Measurements from ENCODE around the gene ZNF497. TPM values are rescaled to one million over a fixed set of nuclear protein-coding genes. Genes with fewer than 3 reads are reported as not detected.

The ZNF497 gene
- total RNA-seq, 1 experiment from 2014 or later, result 2.4 TPM

- Mint-ChIP-seq H3K9me3 (no peaks in the 10 kb centered on the region), H3K36me3 (ENCODE audit: insufficient read depth in 1 of 3, low read depth in 3 of 3) (no peaks in the 10 kb centered on the region; a peak in 1 of 7 replicates), H3K27me3 (ENCODE audit: low read depth) (no peaks in the 10 kb centered on the region), H3K27ac (no peak overlapping the region), H3K4me1 (peaks cover 4 to 5% of the 10 kb centered on the region in 2 experiments; a peak in 3 of 4 replicates), H3K4me3 (no peak overlapping the region)
- Histone ChIP-seq H2AK5ac (ENCODE audit: insufficient read length, low read length) (no peak overlapping the region), H3K4ac (ENCODE audit: low read depth, low read length) (no peak overlapping the region), H4K91ac (ENCODE audit: insufficient read length, low read depth, low read length) (no peak overlapping the region), H2AFZ (ENCODE audit: low read length) (no peak overlapping the region), H2BK20ac (ENCODE audit: low read depth, low read length, poor library complexity, severe bottlenecking) (no peak overlapping the region), H3K9ac (ENCODE audit: extremely low read depth, insufficient read length, low read length) (peak overlapping the region; percentile 92), H2BK120ac (ENCODE audit: low read depth, low read length, poor library complexity, severe bottlenecking) (no peak overlapping the region), H3K56ac (ENCODE audit: insufficient read length, low read depth, low read length) (no peak overlapping the region), H4K8ac (replicated peaks; ENCODE audit: insufficient read length, low read depth, low read length) (no peak overlapping the region), H3K23ac (ENCODE audit: insufficient read length, low read depth, low read length) (no peak overlapping the region), H3T11ph (ENCODE audit: low read length) (no peak overlapping the region), H3K27ac (ENCODE audit: insufficient read length, low read depth, low read length) (no peak overlapping the region), H3K27me3 (ENCODE audit: insufficient read depth, low read length) (no peaks in the 10 kb centered on the region), H3K79me1 (ENCODE audit: insufficient read depth, low read depth, low read length, poor library complexity, severe bottlenecking) (no peaks in the 10 kb centered on the region), H3K14ac (ENCODE audit: insufficient read depth, low read length) (peak overlapping the region; percentile 76; the same call in 1 of the 2 replicates), H3K18ac (ENCODE audit: insufficient read length, low read depth, low read length) (peak overlapping the region; percentile 76), H3K23me2 (ENCODE audit: insufficient read length, low read depth, low read length, poor library complexity, severe bottlenecking) (peaks cover 10% of the 10 kb centered on the region), H2BK12ac (ENCODE audit: insufficient read length, low read depth, low read length) (no peak overlapping the region), H3K9me3 (ENCODE audit: control insufficient read depth, low read depth, low read length) (no peaks in the 10 kb centered on the region), H2BK15ac (ENCODE audit: low read depth, low read length) (no peak overlapping the region), H4K20me1 (ENCODE audit: control insufficient read depth, insufficient read depth, insufficient read length) (peaks cover 5% of the 10 kb centered on the region), H3K4me1 (ENCODE audit: insufficient read depth, low read length) (no peaks in the 10 kb centered on the region), H4K5ac (ENCODE audit: insufficient read length, low read depth, low read length) (no peak overlapping the region), H2BK5ac (ENCODE audit: insufficient read length, low read length) (no peak overlapping the region), H3K4me2 (ENCODE audit: insufficient read depth, insufficient read length, low read length) (peak overlapping the region; percentile 86), H3K79me2 (ENCODE audit: insufficient read depth, low read length) (no peaks in the 10 kb centered on the region)
- DNase-seq, result no peak
- TF ChIP-seq CTCF (conservative IDR thresholded peaks at IDR 0.05), result no peak
- no CpG with 5 or more reads among the region's 9 CpGs for WGBS (ENCODE audit: extremely low coverage, insufficient read length, low lambda C conversion rate)
Observed at GRCh38 chr19:58326501-58326913, 36.0 kb downstream of the ZNF497 start.
